ENCODE data around the gene SAMD3. TPM values are rescaled to one million over a fixed set of nuclear protein-coding genes. Genes with fewer than 3 reads are reported as not detected.
"Not testable (repeated sequence)": the region's sequence is repeated elsewhere in the genome, so short reads cannot be mapped to it uniquely, and the experiment has no call there.

The SAMD3 gene
- total and polyA plus RNA-seq, 7 donors = 0.81 to 3.7 (median 2.3) TPM; not detected in 3

DNA sequence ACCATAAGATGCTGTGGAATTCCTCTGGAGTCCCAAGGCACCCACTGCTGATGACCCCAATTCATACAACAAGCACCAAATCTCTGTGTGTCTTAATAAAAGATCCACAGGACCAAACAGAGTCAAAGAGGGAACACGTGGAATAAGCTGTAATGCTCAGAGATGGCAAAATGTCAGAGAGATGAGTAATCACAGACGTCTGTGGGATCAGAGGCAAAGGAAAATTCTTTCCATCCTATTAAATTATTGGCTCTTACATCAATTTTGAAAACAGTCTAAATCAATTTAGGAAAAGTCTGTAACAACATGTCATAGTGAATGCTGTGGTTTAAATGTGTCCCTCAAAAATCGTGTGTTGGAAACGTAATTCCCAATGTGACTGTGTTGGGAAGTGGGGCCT, 17.5 kb upstream of the SAMD3 start:
- H3K9me3 ChIP-seq = no peaks in the 10 kb centered on the region
- no peaks in the 10 kb centered on the region for H3K27me3 ChIP-seq
- H3K36me3 ChIP-seq = no peaks in the 10 kb centered on the region
- peak overlapping the region in 3 of 4 donors; percentile 6 to 49 (median 21) for H3K27ac ChIP-seq
- TF ChIP-seq POLR2AphosphoS5 (IDR thresholded peaks at IDR 0.05) = peak in 3 of 4 donors; percentile 10 to 44 (median 15)
- no peak for TF ChIP-seq POLR2A (IDR thresholded peaks at IDR 0.05)
- TF ChIP-seq, protein P1, sequence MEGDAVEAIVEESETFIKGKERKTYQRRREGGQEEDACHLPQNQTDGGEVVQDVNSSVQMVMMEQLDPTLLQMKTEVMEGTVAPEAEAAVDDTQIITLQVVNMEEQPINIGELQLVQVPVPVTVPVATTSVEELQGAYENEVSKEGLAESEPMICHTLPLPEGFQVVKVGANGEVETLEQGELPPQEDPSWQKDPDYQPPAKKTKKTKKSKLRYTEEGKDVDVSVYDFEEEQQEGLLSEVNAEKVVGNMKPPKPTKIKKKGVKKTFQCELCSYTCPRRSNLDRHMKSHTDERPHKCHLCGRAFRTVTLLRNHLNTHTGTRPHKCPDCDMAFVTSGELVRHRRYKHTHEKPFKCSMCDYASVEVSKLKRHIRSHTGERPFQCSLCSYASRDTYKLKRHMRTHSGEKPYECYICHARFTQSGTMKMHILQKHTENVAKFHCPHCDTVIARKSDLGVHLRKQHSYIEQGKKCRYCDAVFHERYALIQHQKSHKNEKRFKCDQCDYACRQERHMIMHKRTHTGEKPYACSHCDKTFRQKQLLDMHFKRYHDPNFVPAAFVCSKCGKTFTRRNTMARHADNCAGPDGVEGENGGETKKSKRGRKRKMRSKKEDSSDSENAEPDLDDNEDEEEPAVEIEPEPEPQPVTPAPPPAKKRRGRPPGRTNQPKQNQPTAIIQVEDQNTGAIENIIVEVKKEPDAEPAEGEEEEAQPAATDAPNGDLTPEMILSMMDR (IDR thresholded peaks at IDR 0.05) = no peak
- TF ChIP-seq EP300 (IDR thresholded peaks at IDR 0.05) = no peak
- H3K4me3 ChIP-seq = no peak overlapping the region
- intact Hi-C loops (cut with DNase I) = no loop called here
- 72 to 73% methylated on average over 4 of the region's 4 CpGs for WGBS, 2 donors
- H3K4me1 ChIP-seq = peaks cover 0 to 17% (median 13%) of the 10 kb centered on the region in 4 donors
- DNase-seq = no peak

- no peaks in the 10 kb centered on the region for H3K36me3 ChIP-seq
- TF ChIP-seq, protein P1 (IDR thresholded peaks at IDR 0.05) = no peak
- TF ChIP-seq EP300 (IDR thresholded peaks at IDR 0.05) = no peak
- TF ChIP-seq POLR2AphosphoS5 (IDR thresholded peaks at IDR 0.05) = no peak
- TF ChIP-seq POLR2A (IDR thresholded peaks at IDR 0.05) = no peak
- H3K27me3 ChIP-seq = no peaks in the 10 kb centered on the region
- peak overlapping the region in 2 of 4 donors; percentile 21 to 49 for H3K27ac ChIP-seq
- WGBS, 2 donors = 89 to 93% methylated on average over 2 of the region's 2 CpGs
- intact Hi-C loops (cut with DNase I) = no loop called here
- H3K4me1 ChIP-seq = peaks cover 0 to 17% (median 13%) of the 10 kb centered on the region in 4 donors
- no peak for DNase-seq
- no peaks in the 10 kb centered on the region for H3K9me3 ChIP-seq
- H3K4me3 ChIP-seq = no peak overlapping the region
Measured at GRCh38 chr6:130239755-130240154, 17.0 kb upstream of the SAMD3 start.

DNA sequence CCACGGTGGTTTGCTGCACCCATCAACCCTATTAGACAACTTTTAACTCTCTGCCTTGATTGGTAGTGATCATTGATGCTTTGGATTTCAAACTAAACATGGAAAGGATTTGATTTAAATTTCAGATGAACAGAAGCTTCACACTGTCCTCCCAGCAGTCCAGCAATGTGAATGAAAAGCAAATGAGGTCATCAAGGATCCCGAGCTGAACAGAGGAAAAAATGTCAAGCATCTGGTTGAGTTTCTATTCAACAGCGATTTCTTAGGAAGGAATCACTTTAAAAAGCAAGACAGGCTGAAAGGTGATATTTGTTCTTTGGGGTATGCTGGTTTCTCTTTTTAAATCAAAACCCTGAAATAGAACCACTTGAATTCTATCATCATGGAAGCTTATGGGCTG, 10.6 kb upstream of the SAMD3 start:
- no peaks in the 10 kb centered on the region for H3K9me3 ChIP-seq
- H3K36me3 ChIP-seq = no peaks in the 10 kb centered on the region
- WGBS, 2 donors = 71 to 74% methylated on average over 3 of the region's 3 CpGs
- no peak overlapping the region for H3K4me3 ChIP-seq
- H3K4me1 ChIP-seq = peaks cover 0 to 14% (median 6%) of the 10 kb centered on the region in 4 donors
- no peak overlapping the region for H3K27ac ChIP-seq
- intact Hi-C loops (cut with DNase I) = no loop called here
- no peak for DNase-seq
- no peaks in the 10 kb centered on the region for H3K27me3 ChIP-seq
- TF ChIP-seq EP300 (IDR thresholded peaks at IDR 0.05) (no peak), POLR2AphosphoS5 (IDR thresholded peaks at IDR 0.05) (no peak), POLR2A (IDR thresholded peaks at IDR 0.05) (no peak)
- TF ChIP-seq, protein P1 (IDR thresholded peaks at IDR 0.05) = no peak

DNA sequence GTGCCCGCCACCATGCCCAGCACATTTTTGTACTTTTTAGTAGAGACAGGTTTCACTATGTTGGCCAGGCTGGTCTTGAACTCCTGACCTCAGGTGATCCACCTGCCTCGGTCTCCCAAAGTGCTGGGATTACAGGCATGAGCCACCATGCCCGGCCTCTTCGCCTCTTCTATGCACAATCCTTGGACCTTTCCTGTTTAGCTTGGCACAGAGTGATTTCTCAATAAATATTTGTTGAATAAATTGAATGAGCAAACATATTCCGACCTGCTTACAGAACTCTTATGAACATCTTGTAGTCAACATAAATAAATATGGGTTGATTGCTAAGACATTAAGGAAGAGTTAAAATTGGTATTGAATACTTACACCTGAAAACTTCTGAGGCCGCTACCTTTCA, 7.8 kb upstream of the SAMD3 start:
- H3K4me1 ChIP-seq = peaks cover 0 to 14% (median 6%) of the 10 kb centered on the region in 4 donors
- 83 to 92% methylated on average over 6 of the region's 6 CpGs for WGBS, 2 donors
- H3K4me3 ChIP-seq; H3K27ac ChIP-seq; DNase-seq; H3K27me3 ChIP-seq; H3K9me3 ChIP-seq; H3K36me3 ChIP-seq; intact Hi-C loops (cut with DNase I): not testable (repeated sequence)

DNA sequence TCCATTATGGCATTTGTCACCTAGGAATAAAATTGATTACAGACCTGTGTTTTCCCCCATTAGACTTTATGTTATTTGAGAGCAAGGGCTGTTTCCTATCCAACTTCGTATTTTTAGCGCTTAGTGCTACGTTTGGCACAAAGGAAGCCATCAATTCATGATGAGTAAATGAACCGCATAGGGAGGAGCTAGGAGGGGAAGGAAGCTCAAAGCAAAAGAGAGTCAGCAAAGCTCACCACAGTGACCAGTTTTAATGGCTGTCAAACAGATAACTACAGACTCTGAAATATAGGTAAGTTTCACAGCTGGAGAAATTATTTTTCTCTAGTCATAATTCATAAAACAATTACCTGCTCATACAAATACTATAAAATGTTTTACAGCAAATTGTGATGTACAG, 6.9 kb upstream of the SAMD3 start:
- intact Hi-C loops (cut with DNase I) = no loop called here
- no peaks in the 10 kb centered on the region for H3K9me3 ChIP-seq
- TF ChIP-seq, protein P1 (IDR thresholded peaks at IDR 0.05) = no peak
- TF ChIP-seq POLR2AphosphoS5 (IDR thresholded peaks at IDR 0.05) (no peak), POLR2A (IDR thresholded peaks at IDR 0.05) (no peak), EP300 (IDR thresholded peaks at IDR 0.05) (no peak)
- H3K27ac ChIP-seq = no peak overlapping the region
- H3K36me3 ChIP-seq = no peaks in the 10 kb centered on the region
- peaks cover 0 to 14% (median 6%) of the 10 kb centered on the region in 4 donors for H3K4me1 ChIP-seq
- H3K4me3 ChIP-seq = no peak overlapping the region
- no peaks in the 10 kb centered on the region for H3K27me3 ChIP-seq
- DNase-seq = no peak
- WGBS, 2 donors = 79 to 86% methylated on average over 4 of the region's 4 CpGs

Measured in sigmoid colon (tissue), 7 donors.